Panc1 (cell line): Measurements from ENCODE around the gene SMPDL3B. TPM values are rescaled to one million over a fixed set of nuclear protein-coding genes. Genes with fewer than 3 reads are reported as not detected.

Source experiments
- ATAC-seq: fragments of 200-7000 bp; cut with Tn5 transposase; 2 replicates; pipeline ENCODE4 v1.9.1; 2020; ENCODE audit warnings: mild to moderate bottlenecking, moderate library complexity
- BruUV-seq: library from RNA; stranded (reverse); fragments of 400-500 nt; replicated peaks from 2 replicates; lab custom pipeline; 2021; lab: Mats Ljungman, UMichigan
- CTCF ChIA-PET: fragments of 300-600 bp; sonication (Branson Sonifier 250); formaldehyde crosslinking; loops from one replicate; lab custom pipeline; 2022; ENCODE audit warnings: antibody characterized with exemption; lab: Charles Lee
- POLR2A ChIA-PET: fragments of 300-600 bp; sonication (Branson Sonifier 250); formaldehyde crosslinking; loops from one replicate; lab custom pipeline; 2022; ENCODE audit warnings: antibody characterized with exemption; lab: Charles Lee
- DNase-seq: peaks from one replicate; pipeline ENCODE4 v3.0.0-alpha.2; 2010; ENCODE audit warnings: low read depth, low spot score
- H3K27ac ChIP-seq: 2 replicates; pipeline ENCODE4 v1.5.1; 2011; ENCODE audit warnings: mild to moderate bottlenecking, low read length, inconsistent platforms
- H3K27me3 ChIP-seq: fragments of 200-500 bp; sonication (Bioruptor generic); 2 replicates; pipeline ENCODE4 v1.6.0; 2014; ENCODE audit warnings: low read length, inconsistent platforms; ENCODE audit not compliant: control insufficient read depth, insufficient read depth
- H3K36me3 ChIP-seq: fragments of 200-500 bp; sonication (Bioruptor generic); 2 replicates; pipeline ENCODE4 v1.5.1; 2014; ENCODE audit warnings: inconsistent platforms, mild to moderate bottlenecking, low read length, moderate library complexity; ENCODE audit not compliant: control insufficient read depth, insufficient read depth
- H3K4me1 ChIP-seq: 2 replicates; pipeline ENCODE4 v1.5.1; 2011; ENCODE audit warnings: inconsistent platforms, mild to moderate bottlenecking, low read length, moderate library complexity; ENCODE audit not compliant: control insufficient read depth, insufficient read depth
- H3K4me3 ChIP-seq, 2 experiments: 2 replicates each; pipeline ENCODE4 v1.5.1; 2011 to 2012; ENCODE audit warnings: low read depth in 2 of 2, low read length in 2 of 2, mild to moderate bottlenecking in 2 of 2, inconsistent platforms in 1 of 2, moderate library complexity in 1 of 2
- H3K9me3 ChIP-seq: fragments of 200-500 bp; sonication (Bioruptor generic); 2 replicates; pipeline ENCODE4 v1.5.1; 2014; ENCODE audit warnings: low read depth, mild to moderate bottlenecking, inconsistent platforms, low read length, moderate library complexity; ENCODE audit not compliant: control insufficient read depth, insufficient read depth
- POLR2AphosphoS5 ChIP-seq: IDR thresholded peaks from 2 replicates; pipeline ENCODE4 v1.6.1; 2012; ENCODE audit warnings: mild to moderate bottlenecking, low read depth, low read length, moderate library complexity
- SIN3A ChIP-seq: IDR thresholded peaks from 2 replicates; pipeline ENCODE4 v1.6.1; 2012; ENCODE audit warnings: low read depth, mild to moderate bottlenecking, low read length, moderate library complexity, borderline replicate concordance; ENCODE audit not compliant: insufficient read depth
- TCF7L2 ChIP-seq: IDR thresholded peaks from 2 replicates; pipeline ENCODE4 v1.6.1; 2011; ENCODE audit warnings: mild to moderate bottlenecking, low read depth, low read length, inconsistent platforms
- in situ Hi-C: cut with HindIII; loops from 2 replicates; pipeline ENCODE4 v1.10.0; 2016; ENCODE audit warnings: low sequenced_read_pairs, low pct_unique_long_range_greater_than_20kb
- intact Hi-C: fragments of 100-400 bp; cut with micrococcal nuclease; formaldehyde crosslinking; loops from one replicate; pipeline ENCODE4 v1.10.0; 2022; ENCODE audit not compliant: unreplicated experiment
- total RNA-seq: library from RNA; stranded (reverse); gene quantifications from one replicate; pipeline ENCODE4 v1.2.1, GENCODE V29; 2021; ENCODE audit not compliant: unreplicated experiment
- TF ChIP-seq, protein P1 (sequence below), 2 experiments: IDR thresholded peaks; 2 replicates each; pipeline ENCODE4 v1.6.1; 2011 to 2012; ENCODE audit warnings: low read depth in 2 of 2, control low read depth in 1 of 2, low read length in 1 of 2, mild to moderate bottlenecking in 1 of 2, moderate library complexity in 1 of 2; ENCODE audit not compliant: insufficient read depth in 1 of 2
- TF ChIP-seq, protein P2 (sequence below): fragments of 450-650 bp; IDR thresholded peaks from 2 replicates; pipeline ENCODE4 v1.5.1; 2017; ENCODE audit warnings: mild to moderate bottlenecking

Gene SMPDL3B
- total RNA-seq, 1 experiment from 2014 or later = 1.5 TPM

DNA sequence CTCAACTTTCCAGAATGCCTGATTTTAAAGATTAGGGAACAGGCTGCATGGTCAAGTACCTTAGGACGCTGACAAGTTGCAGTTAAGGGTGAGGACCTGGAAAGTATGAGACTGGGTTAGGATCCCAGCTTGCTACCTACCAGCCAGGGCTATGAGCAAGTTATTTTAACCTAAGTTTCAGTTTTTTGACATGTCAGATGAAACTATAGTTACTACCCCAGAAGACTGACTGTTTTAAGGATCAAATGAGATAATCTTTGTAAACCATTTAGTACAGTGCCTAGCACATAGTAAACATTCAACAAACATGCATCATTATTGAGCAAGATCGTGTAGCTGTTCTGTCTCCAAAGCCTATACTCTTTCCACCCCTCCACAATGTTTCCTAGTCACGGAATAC lies 48.1 kb upstream of the SMPDL3B start:
- TF ChIP-seq, protein P1, sequence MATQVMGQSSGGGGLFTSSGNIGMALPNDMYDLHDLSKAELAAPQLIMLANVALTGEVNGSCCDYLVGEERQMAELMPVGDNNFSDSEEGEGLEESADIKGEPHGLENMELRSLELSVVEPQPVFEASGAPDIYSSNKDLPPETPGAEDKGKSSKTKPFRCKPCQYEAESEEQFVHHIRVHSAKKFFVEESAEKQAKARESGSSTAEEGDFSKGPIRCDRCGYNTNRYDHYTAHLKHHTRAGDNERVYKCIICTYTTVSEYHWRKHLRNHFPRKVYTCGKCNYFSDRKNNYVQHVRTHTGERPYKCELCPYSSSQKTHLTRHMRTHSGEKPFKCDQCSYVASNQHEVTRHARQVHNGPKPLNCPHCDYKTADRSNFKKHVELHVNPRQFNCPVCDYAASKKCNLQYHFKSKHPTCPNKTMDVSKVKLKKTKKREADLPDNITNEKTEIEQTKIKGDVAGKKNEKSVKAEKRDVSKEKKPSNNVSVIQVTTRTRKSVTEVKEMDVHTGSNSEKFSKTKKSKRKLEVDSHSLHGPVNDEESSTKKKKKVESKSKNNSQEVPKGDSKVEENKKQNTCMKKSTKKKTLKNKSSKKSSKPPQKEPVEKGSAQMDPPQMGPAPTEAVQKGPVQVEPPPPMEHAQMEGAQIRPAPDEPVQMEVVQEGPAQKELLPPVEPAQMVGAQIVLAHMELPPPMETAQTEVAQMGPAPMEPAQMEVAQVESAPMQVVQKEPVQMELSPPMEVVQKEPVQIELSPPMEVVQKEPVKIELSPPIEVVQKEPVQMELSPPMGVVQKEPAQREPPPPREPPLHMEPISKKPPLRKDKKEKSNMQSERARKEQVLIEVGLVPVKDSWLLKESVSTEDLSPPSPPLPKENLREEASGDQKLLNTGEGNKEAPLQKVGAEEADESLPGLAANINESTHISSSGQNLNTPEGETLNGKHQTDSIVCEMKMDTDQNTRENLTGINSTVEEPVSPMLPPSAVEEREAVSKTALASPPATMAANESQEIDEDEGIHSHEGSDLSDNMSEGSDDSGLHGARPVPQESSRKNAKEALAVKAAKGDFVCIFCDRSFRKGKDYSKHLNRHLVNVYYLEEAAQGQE (IDR thresholded peaks at IDR 0.05; ENCODE audit: insufficient read depth in 1 of 2, low read depth in 2 of 2, low read length in 1 of 2) = no peak
- no peak for TF ChIP-seq TCF7L2
- TF ChIP-seq, protein P2, sequence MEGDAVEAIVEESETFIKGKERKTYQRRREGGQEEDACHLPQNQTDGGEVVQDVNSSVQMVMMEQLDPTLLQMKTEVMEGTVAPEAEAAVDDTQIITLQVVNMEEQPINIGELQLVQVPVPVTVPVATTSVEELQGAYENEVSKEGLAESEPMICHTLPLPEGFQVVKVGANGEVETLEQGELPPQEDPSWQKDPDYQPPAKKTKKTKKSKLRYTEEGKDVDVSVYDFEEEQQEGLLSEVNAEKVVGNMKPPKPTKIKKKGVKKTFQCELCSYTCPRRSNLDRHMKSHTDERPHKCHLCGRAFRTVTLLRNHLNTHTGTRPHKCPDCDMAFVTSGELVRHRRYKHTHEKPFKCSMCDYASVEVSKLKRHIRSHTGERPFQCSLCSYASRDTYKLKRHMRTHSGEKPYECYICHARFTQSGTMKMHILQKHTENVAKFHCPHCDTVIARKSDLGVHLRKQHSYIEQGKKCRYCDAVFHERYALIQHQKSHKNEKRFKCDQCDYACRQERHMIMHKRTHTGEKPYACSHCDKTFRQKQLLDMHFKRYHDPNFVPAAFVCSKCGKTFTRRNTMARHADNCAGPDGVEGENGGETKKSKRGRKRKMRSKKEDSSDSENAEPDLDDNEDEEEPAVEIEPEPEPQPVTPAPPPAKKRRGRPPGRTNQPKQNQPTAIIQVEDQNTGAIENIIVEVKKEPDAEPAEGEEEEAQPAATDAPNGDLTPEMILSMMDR = no peak
- DNase-seq = no peak
- Histone ChIP-seq H3K27me3 (no peaks in the 10 kb centered on the region), H3K9me3 (no peaks in the 10 kb centered on the region), H3K27ac (no peak overlapping the region), H3K4me1 (no peaks in the 10 kb centered on the region), H3K4me3 (no peak overlapping the region), H3K36me3 (no peaks in the 10 kb centered on the region; the same call in 1 of the 2 replicates)
- intact Hi-C loops (no loop called here), in situ Hi-C loops (no loop called here)
- CTCF ChIA-PET = interaction anchor here (0.6 kb wide), 1 partner anchor 360 kb away, joined by 5 read pairs; no protein-coding TSS in a partner anchor
- POLR2A ChIA-PET = no interaction called here
- ATAC-seq = no peak
- BruUV-seq = no TSS peak

DNA sequence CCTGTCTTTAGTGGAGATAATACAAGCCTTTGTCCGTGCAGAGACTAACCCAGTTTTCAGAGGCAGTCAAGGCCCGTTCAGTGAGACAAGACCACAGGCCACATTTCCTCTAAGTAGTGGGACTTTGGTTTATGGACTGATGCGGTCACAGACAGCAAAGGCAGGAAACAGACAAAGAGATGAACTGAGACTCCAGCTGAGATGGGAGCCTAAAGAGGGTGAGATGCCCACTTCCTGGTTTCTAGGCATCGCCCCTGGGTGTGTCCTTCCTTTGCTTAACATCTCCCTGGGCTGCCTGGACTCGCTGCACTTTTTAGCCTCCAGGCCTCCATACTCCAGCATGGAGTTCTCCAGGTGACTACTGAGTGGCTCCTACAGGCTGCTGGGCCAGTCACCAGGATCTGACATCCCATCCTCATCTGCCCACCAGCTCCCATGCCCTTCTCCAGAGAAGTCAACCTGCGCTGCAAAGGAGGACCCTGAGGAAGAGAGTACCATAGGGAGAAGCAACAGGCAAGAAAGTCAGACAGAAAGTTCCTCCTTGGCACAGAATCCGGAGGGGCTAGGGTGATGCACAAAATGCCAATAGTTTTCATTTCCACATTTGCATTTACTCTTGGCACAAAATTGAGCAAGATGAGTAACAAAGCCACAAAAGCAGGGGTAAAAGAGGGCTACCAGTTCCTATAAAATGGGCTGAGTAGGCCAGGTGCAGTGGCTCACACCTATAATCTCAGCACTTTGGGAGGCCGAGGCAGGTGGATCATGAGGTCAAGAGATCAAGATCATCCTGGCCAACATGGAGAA lies 47.4 kb upstream of the SMPDL3B start:
- TF ChIP-seq SIN3A = no peak
- no peak for TF ChIP-seq TCF7L2
- no peak for TF ChIP-seq POLR2AphosphoS5
- TF ChIP-seq, protein P1 (IDR thresholded peaks at IDR 0.05; ENCODE audit: insufficient read depth in 1 of 2, low read depth in 2 of 2, low read length in 1 of 2) = no peak
- TF ChIP-seq, protein P2 = no peak
- Histone ChIP-seq H3K27me3 (no peaks in the 10 kb centered on the region), H3K9me3 (no peaks in the 10 kb centered on the region), H3K4me1 (no peaks in the 10 kb centered on the region), H3K4me3 (no peak overlapping the region), H3K36me3 (peaks cover 2% of the 10 kb centered on the region), H3K27ac (no peak overlapping the region)
- no peak for DNase-seq
- intact Hi-C loops = no loop called here
- in situ Hi-C loops = no loop called here
- ChIA-PET CTCF (interaction anchor here (0.6 kb wide), 1 partner anchor 359 kb away, joined by 5 read pairs; no protein-coding TSS in a partner anchor), POLR2A (no interaction called here)
- ATAC-seq = no peak
- BruUV-seq = no TSS peak
